AG04449 (cell line): ENCODE results near the gene RAD51B.

Source experiments
- CTCF ChIA-PET: fragments of 350-600 bp; formaldehyde crosslinking; extraction: SDS; loops from one replicate; lab custom pipeline; 2021; ENCODE audit warnings: antibody characterized with exemption; lab: Yijun Ruan, JAX
- POLR2A ChIA-PET: fragments of 400-600, 350-600 bp; formaldehyde crosslinking; extraction: SDS; loops from one replicate; lab custom pipeline; 2020; ENCODE audit warnings: antibody characterized with exemption, inconsistent platforms; lab: Yijun Ruan, JAX
- DNase-seq: peaks from one replicate; pipeline ENCODE4 v3.0.0-alpha.2; 2010; ENCODE audit warnings: low read depth, low spot score
- H3K4me3 ChIP-seq: 2 replicates; pipeline ENCODE4 v1.5.1; 2011; ENCODE audit warnings: low read depth, mild to moderate bottlenecking, control low read depth, low read length
- CTCF ChIP-seq: IDR thresholded peaks from one replicate; pipeline ENCODE4 v1.5.1; 2011; ENCODE audit warnings: mild to moderate bottlenecking, moderate library complexity, low read length, control low read depth, inconsistent platforms; ENCODE audit not compliant: insufficient read depth; ENCODE audit errors: missing control alignments

RAD51B gene

GRCh38 chr14:68501171-68501570, 681.6 kb downstream of the RAD51B start:
- no peak overlapping the region for H3K4me3 ChIP-seq
- no peak for DNase-seq
- POLR2A ChIA-PET: no interaction called here
- CTCF ChIA-PET: interaction anchor here (1.1 to 1.5 kb wide), 2 partner anchors 18 to 33 kb away, joined by 3 to 5 read pairs; no protein-coding TSS in a partner anchor
- no peak for TF ChIP-seq CTCF

- ChIA-PET POLR2A (no interaction called here), CTCF (interaction anchor here (1.5 kb wide), 1 partner anchor 18 kb away, joined by 3 read pairs; no protein-coding TSS in a partner anchor)
- no peak overlapping the region for H3K4me3 ChIP-seq
- no peak for DNase-seq
- TF ChIP-seq CTCF: no peak
Observed at GRCh38 chr14:68501614-68502052, 682.1 kb downstream of the RAD51B start.

- DNase-seq: no peak
- CTCF ChIA-PET: interaction anchor here (0.9 kb wide), 1 partner anchor 10 kb away, joined by 3 read pairs; no protein-coding TSS in a partner anchor
- no peak overlapping the region for H3K4me3 ChIP-seq
- POLR2A ChIA-PET: no interaction called here
- TF ChIP-seq CTCF: no peak
Observed at GRCh38 chr14:68502230-68502629, 682.7 kb downstream of the RAD51B start.

- TF ChIP-seq CTCF: no peak
- CTCF ChIA-PET: interaction anchor here (0.9 to 1.0 kb wide), 2 partner anchors 11 to 255 kb away, joined by 3 read pairs; no protein-coding TSS in a partner anchor
- H3K4me3 ChIP-seq: no peak overlapping the region
- DNase-seq: no peak
- POLR2A ChIA-PET: no interaction called here
Observed at GRCh38 chr14:68503186-68503825, 683.7 kb downstream of the RAD51B start.

GRCh38 chr14:68504861-68505260, 685.3 kb downstream of the RAD51B start:
- no peak overlapping the region for H3K4me3 ChIP-seq
- CTCF ChIA-PET: no interaction called here
- no peak for DNase-seq
- TF ChIP-seq CTCF: no peak
- POLR2A ChIA-PET: no interaction called here

GRCh38 chr14:68506021-68506644, 686.6 kb downstream of the RAD51B start:
- CTCF ChIA-PET: interaction anchor here (0.9 kb wide), 1 partner anchor 283 kb away, joined by 4 read pairs; no protein-coding TSS in a partner anchor
- TF ChIP-seq CTCF: no peak
- POLR2A ChIA-PET: interaction anchor here (0.5 to 1.8 kb wide), 2 partner anchors 24 to 287 kb away, joined by 3 to 14 read pairs; partner anchors contain the start of gene ZFP36L1
- peak; percentile 21 for DNase-seq
- H3K4me3 ChIP-seq: no peak overlapping the region
